ENCODE data around the gene PJVK. TPM values are rescaled to one million over a fixed set of nuclear protein-coding genes. Genes with fewer than 3 reads are reported as not detected.

Gene PJVK
- total and polyA plus RNA-seq, 2 experiments from 2014 or later, result 1.6 to 2.1 TPM

- H3F3A ChIP-seq (replicated peaks; ENCODE audit: low read depth), result no peaks in the 10 kb centered on the region
- no peaks in the 10 kb centered on the region; the same call in 1 of the 2 replicates for H3K36me3 ChIP-seq (ENCODE audit: insufficient read depth)
- H3K4me1 ChIP-seq (ENCODE audit: insufficient read depth), result peaks cover 20% of the 10 kb centered on the region
- DNase-seq (ENCODE audit: low spot score), result no peak
- no peak for ATAC-seq
- H2AFZ ChIP-seq, result no peak overlapping the region
- H3K4me1 Mint-ChIP-seq, result peaks cover 26% of the 10 kb centered on the region
- H3K79me2 ChIP-seq (replicated peaks; ENCODE audit: insufficient read depth), result no peaks in the 10 kb centered on the region
- H3K4me2 ChIP-seq, result peak overlapping the region; percentile 13; the same call in 1 of the 2 replicates
- no peaks in the 10 kb centered on the region for H3K9me3 Mint-ChIP-seq
- H3K36me3 Mint-ChIP-seq (ENCODE audit: low read depth), result peaks cover 8% of the 10 kb centered on the region; the same call in 1 of the 3 replicates
- peaks cover 3% of the 10 kb centered on the region for H3K27me3 Mint-ChIP-seq (ENCODE audit: insufficient read depth, low read depth, poor library complexity)
- TF ChIP-seq POLR2AphosphoS5 (IDR thresholded peaks at IDR 0.05; ENCODE audit: low read depth) (no peak), ZNF331 (CRISPR knock-in tag; IDR thresholded peaks at IDR 0.05; ENCODE audit: low read depth) (no peak), CREB1 (CRISPR knock-in tag; IDR thresholded peaks at IDR 0.05; ENCODE audit: low read depth) (no peak), JUNB (IDR thresholded peaks at IDR 0.05; ENCODE audit: unreplicated experiment) (no peak), REST (IDR thresholded peaks at IDR 0.05; ENCODE audit: unreplicated experiment) (no peak), STAT1 (IDR thresholded peaks at IDR 0.05; ENCODE audit: unreplicated experiment) (no peak), ETS1 (IDR thresholded peaks at IDR 0.05) (no peak), NANOG (IDR thresholded peaks at IDR 0.05; ENCODE audit: borderline replicate concordance) (no peak), EZH2 (IDR thresholded peaks at IDR 0.05; ENCODE audit: low read depth, unreplicated experiment) (no peak), CTCF (conservative IDR thresholded peaks at IDR 0.05; ENCODE audit: low read depth in 2 of 2) (no peak), EZH2phosphoT487 (IDR thresholded peaks at IDR 0.05; ENCODE audit: unreplicated experiment) (no peak), ZNF462 (CRISPR knock-in tag; IDR thresholded peaks at IDR 0.05) (no peak), ZNF114 (CRISPR knock-in tag; IDR thresholded peaks at IDR 0.05) (no peak)
- H3K27ac Mint-ChIP-seq, result no peak overlapping the region
- H4K20me1 ChIP-seq (replicated peaks; ENCODE audit: insufficient read depth), result no peaks in the 10 kb centered on the region; the same call in 1 of the 2 replicates
- H3K4me3 ChIP-seq, result no peak overlapping the region
- H3K27ac ChIP-seq (ENCODE audit: low read depth), result no peak overlapping the region
- peaks cover 3% of the 10 kb centered on the region; the same call in 1 of the 2 replicates for H3K27me3 ChIP-seq (ENCODE audit: insufficient read depth)
- no peak overlapping the region for H3K4me3 Mint-ChIP-seq
- H3K9me2 ChIP-seq (ENCODE audit: insufficient read depth), result no peaks in the 10 kb centered on the region
Observed at GRCh38 chr2:178506101-178506500, 54.9 kb downstream of the PJVK start.

Data from GM23338 (cell line).